SK-N-SH (cell line): ENCODE measurements around the gene ABCA7.

ENCODE experiments used
- CHD2 ChIP-seq: fragments of 150-350 bp; IDR thresholded peaks from 2 replicates; pipeline ENCODE4 v1.6.1; 2018; ENCODE audit warnings: low read length; ENCODE audit not compliant: partially characterized antibody
- CTCF ChIP-seq: fragments of 200-600 bp; sonication (generic); IDR thresholded peaks from 2 replicates; pipeline ENCODE4 v1.6.1; 2017; ENCODE audit warnings: antibody characterized with exemption, mild to moderate bottlenecking, moderate library complexity
- ELF1 ChIP-seq: IDR thresholded peaks from 2 replicates; pipeline ENCODE4 v1.4.0; 2012
- MXI1 ChIP-seq: IDR thresholded peaks from 2 replicates; pipeline ENCODE4 v1.6.1; 2012; ENCODE audit warnings: mild to moderate bottlenecking, low read depth, low read length, improper control_type of control experiment
- POLR2AphosphoS5 ChIP-seq: IDR thresholded peaks from 2 replicates; pipeline ENCODE4 v1.6.1; 2012; ENCODE audit warnings: low read depth, low read length
- REST ChIP-seq: IDR thresholded peaks from 2 replicates; pipeline ENCODE4 v1.6.1; 2012; ENCODE audit warnings: mild to moderate bottlenecking, low read depth, low read length, moderate library complexity
- RFX5 ChIP-seq: IDR thresholded peaks from 2 replicates; pipeline ENCODE4 v1.6.1; 2012; ENCODE audit warnings: mild to moderate bottlenecking, improper control_type of control experiment, low read length
- RXRA ChIP-seq: IDR thresholded peaks from 2 replicates; pipeline ENCODE4 v1.4.0; 2012; ENCODE audit warnings: low read depth, mild to moderate bottlenecking, borderline replicate concordance
- TCF12 ChIP-seq: IDR thresholded peaks from 2 replicates; pipeline ENCODE4 v1.4.0; 2012
- ZBTB33 ChIP-seq: IDR thresholded peaks from 2 replicates; pipeline ENCODE4 v1.4.0; 2012; ENCODE audit warnings: low read depth, borderline replicate concordance

GRCh38 chr19:1103132-1103707 lies 63.3 kb downstream of the ABCA7 start:
- TF ChIP-seq RXRA: no peak
- no peak for TF ChIP-seq CTCF
- TF ChIP-seq ELF1: no peak
- TF ChIP-seq ZBTB33: no peak
- no peak for TF ChIP-seq REST
- no peak for TF ChIP-seq TCF12
- TF ChIP-seq MXI1: no peak
- no peak for TF ChIP-seq CHD2
- no peak for TF ChIP-seq POLR2AphosphoS5
- TF ChIP-seq RFX5: no peak
